ENCODE results near the gene GRAMD1A.
A peak's percentile ranks its signal among the peaks of the same experiment; 100 is the strongest.

Gene GRAMD1A

GRCh38 chr19:35055715-35056179 is 55.6 kb downstream of the GRAMD1A start:
- DNase-seq (ENCODE audit: low read depth) = no peak

- no peak for DNase-seq (ENCODE audit: low read depth)
Observed at GRCh38 chr19:35056513-35057063, 56.5 kb downstream of the GRAMD1A start.

DNA sequence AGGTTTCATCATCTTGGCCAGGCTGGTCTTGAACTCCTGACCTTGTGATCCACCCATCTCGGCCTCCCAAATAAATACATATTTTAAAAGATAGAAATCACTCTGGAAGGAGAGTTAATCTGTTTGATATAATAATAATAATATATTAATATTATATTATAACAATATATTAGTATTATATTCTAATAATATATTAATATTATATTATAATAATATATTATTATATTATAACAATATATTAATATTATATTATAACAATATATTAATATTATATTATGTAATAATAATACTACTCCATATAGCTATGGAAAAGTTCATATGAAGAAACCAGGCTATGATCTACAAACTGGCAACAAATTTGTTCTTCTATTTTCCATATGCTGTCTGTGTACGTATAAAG is 58.2 kb downstream of the GRAMD1A start:
- DNase-seq (ENCODE audit: low read depth) = no peak

DNA sequence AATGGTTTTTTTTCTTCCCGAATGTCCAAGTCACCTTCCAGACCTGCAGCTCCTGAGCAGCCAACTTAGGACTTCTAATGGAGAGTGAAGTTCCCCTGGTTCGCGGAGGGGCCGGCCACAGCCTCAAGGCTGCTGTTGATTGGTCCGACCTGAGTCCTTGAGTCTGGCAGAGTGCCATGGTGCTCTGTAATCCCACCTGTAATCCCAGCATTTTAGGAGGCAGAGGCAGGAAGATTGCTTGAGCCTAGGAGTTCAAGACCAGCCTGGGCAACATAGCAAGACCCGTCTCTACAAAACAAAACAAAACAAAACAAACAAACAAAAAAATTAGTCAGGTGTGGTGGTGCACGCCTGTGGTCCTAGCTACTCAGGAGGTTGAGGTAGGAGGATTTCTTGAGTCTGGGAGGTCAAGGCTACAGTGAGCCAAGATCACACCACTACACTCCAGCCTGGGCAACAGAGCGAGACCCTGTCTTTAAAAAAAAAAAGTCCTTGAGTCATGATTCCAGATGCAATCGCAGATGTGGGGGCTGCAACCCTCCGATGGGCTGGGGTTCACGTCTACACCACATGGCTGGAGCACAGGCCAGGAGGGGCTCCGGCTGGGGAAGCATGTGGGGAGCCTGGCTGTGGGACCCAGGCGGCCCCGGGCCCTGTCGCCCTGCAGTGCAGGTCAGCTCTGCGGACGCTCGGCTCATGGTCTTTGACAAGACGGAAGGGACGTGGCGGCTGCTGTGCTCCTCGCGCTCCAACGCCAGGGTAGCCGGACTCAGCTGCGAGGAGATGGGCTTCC is 59.1 kb downstream of the GRAMD1A start:
- no peak for DNase-seq (ENCODE audit: low read depth)

DNA sequence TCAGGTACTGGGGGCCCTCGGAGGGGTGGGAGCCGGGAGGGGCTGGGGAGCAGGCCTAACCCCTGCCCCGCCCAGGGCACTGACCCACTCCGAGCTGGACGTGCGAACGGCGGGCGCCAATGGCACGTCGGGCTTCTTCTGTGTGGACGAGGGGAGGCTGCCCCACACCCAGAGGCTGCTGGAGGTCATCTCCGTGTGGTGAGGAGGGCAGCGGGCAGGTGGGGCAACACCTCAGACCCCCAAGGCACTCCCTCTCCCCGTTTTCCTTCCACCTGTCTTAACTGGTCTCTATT is 59.6 kb downstream of the GRAMD1A start:
- DNase-seq (ENCODE audit: low read depth) = no peak

- DNase-seq (ENCODE audit: low read depth) = no peak
Observed at GRCh38 chr19:35060160-35060855, 60.2 kb downstream of the GRAMD1A start.

GRCh38 chr19:35061583-35062373 is 61.7 kb downstream of the GRAMD1A start:
- no peak for DNase-seq (ENCODE audit: low read depth)

- DNase-seq (ENCODE audit: low read depth) = no peak
Observed at GRCh38 chr19:35062942-35063341, 62.8 kb downstream of the GRAMD1A start.

DNA sequence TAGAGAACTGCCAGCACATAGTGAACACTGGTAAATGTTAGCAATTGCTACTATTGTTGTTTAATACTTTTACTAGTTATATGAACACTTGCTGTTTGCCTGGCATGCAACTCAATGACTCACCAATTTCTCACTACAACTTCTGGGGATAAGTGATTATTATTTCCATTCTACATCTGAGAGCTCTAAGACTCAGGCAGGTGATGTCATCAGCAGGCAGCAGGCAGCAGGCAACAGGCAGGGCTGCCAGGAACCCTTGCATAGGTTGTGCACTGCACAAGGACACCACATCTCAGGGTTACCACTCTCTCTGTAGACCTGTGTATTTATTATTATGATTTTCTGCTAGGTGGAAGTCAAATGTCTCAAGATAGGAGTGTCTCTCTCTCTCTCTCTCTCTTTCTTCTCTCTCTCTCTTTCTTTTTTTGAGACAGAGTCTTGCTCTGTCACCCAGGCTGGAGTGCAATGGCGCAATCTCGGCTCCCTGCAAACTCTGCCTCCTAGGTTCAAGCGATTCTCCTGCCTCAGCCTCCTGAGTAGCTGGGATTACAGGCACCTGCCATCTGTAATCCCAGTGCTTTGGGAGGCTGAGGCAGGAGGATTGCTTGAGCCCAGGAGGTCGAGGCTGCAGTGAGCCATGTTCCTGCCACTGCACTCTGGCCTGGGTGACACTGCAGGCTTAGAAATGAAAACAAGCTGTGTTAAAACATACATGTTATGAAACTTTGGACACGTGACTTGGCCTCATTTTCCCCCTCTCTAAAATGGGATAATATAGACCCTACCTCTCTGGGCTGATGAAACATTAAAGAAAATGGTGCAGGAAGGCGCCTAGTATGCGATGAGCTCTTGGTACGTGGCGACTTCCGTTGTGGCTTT is 64.1 kb downstream of the GRAMD1A start:
- DNase-seq (ENCODE audit: low read depth) = no peak

DNA sequence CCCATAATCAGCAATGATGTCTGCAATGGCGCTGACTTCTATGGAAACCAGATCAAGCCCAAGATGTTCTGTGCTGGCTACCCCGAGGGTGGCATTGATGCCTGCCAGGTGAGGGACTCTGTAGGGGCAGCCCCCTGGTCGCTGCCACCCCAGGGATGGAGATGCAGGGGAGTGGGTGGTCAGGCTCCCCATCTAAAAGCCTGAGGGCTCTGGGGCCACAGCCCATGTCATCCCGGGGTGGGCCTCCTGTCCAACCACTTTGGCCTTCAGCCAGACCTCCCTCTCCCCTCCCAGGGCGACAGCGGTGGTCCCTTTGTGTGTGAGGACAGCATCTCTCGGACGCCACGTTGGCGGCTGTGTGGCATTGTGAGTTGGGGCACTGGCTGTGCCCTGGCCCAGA is 65.5 kb downstream of the GRAMD1A start:
- DNase-seq (ENCODE audit: low read depth) = no peak

GRCh38 chr19:35066121-35066520 is 66.0 kb downstream of the GRAMD1A start:
- no peak for DNase-seq (ENCODE audit: low read depth)

GRCh38 chr19:35066691-35067563 is 66.8 kb downstream of the GRAMD1A start:
- DNase-seq (ENCODE audit: low read depth) = peak; percentile 94

DNA sequence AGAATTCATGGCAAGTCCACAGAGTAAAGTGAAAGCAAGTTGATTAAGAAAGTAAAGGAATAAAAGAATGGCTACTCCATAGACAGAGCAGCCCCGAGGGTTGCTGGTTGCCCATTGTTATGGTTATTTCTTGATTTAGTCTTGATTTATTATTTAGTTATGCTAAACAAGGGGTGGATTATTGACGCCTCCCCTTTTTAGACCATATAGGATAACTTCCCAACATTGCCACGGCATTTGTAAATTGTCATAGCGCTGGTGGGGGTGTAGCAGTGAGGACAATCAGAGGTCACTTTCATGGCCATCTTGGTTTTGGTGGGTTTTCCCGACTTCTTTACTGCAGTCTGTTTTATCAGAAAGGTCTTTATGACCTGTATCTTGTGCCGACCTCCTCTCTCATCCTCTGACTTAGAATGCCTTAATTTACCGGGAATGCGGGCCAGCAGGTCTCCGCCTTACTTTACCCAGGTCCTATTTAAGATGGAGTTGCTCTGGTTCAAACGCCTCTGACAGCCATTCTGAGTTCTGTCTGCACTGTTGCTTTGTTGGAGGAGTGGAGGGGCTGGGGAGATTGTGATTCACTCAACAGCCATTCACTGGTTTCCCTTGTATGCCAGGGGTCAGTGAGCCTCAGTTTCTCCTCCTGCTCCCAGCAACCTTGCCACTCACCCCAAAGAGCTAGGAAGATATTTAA is 69.0 kb downstream of the GRAMD1A start:
- no peak for DNase-seq (ENCODE audit: low read depth)

DNA sequence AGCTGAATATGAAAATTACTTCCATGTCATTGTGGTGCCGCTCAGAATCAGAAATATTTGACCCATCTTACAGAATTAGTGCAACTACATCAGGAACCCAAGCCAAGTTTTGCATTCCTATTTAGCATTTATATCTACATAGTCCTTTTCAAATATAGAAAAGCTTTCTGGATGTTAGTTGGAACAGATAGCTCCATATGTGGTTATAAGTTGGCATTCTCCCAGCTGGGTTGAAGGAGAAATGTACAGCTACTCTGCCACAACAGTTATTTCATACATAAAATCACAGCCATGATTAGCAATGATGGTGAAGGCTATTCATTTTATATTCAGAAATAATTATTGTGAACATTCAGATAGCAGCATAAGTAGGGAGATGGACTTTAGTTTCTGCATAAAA is 69.6 kb downstream of the GRAMD1A start:
- DNase-seq (ENCODE audit: low read depth) = no peak

DNA sequence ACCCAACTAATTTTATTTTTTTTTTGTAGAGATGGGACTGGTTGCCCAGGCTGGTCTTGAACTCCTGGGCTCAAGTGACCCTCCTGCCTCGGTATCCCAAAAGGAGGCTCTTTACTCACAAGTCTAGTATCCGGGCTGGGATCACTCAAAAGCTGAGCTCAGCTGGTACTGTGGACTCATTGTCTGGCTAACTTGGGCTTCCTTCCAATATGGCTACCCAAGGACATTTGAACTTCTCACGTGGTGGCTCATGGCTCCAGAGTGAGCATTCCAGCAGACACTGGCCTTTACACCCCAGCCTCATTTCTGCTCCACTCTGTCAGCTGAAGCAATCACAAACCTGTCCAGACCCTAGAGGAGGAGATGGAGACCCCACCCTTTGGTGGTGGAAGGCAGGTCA is 70.3 kb downstream of the GRAMD1A start:
- no peak for DNase-seq (ENCODE audit: low read depth)

DNA sequence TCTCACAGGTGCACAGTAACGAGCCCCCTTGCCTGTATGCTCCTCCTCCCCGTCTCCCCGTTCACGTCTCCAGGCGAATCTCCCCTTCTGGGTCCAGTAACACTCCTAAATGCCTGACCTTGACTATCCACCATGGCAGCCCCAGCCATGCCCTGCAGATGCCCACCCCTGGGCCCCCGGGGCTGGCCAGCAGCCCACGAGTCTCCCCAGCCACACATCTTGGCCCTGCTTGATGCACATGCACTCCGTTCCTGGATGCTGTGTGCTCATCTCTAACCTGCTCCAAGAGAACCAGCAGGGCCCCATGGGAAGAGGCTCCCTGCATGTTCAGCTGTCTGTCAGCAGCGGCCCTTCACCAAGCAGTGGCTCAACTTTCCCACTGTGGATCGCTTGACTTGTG is 73.4 kb downstream of the GRAMD1A start:
- DNase-seq (ENCODE audit: low read depth) = no peak

DNA sequence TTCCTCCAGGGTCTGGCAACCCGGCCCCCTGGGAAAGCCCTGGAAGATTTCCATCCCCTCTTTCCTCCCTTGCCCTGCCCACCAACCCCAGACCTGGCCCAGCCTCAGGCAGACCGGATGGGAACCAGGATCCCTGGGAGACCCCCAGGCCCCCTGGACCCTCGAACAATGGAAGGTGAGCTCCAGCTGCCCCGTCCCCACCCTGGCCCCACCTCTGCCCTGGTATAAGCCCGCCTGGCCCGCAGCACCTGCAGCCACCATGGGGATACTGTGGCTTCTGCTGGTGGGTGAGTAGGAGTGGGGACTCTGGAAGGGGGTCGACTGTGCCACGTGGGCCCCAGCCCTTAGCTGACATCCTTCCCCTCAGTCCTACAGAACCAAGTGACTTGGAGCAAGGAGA is 73.8 kb downstream of the GRAMD1A start:
- DNase-seq (ENCODE audit: low read depth) = no peak

DNA sequence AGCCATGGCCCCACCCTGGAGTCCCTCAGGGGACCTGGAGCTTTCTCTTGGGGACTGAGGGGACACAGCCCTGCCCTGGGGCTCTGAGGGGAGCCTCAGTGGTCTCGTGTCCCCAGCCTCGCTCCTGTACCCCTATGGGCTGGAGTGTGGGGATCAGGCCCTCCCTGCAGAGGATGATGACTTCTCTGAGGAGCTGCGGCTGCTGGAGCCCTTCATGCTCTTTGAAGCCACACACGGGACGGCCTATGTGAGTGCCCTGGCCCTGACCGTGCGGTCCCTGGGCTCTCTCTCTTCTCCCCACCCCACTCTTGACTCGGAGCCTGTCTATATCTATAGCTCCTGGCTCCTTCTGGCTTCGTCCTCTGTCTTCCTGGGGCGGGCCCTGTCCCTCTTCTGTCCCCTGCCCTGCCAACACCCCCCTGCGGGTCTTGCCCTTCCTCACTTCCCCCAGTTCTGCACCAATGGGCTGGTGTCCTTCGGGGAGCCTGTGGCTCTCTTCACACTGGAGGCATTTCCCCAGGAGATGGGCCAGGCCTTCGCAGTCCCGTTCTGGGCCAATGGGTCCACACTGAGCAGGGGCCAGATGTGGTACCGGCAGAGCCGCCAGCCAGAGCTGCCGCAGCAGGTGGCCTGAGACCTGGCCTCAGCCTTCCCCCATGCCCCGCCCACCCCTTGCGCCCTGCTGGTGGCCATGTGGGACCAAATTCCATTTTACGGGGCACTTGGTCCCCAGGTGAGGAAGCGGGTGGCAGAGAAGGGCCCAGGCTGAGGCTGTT is 74.5 kb downstream of the GRAMD1A start:
- DNase-seq (ENCODE audit: low read depth) = no peak
